Glomerular visceral epithelial cell (primary cell): ENCODE results near the gene HMGCS2.

Experiments used
- DNase-seq: peaks from one replicate; pipeline ENCODE4 v3.0.0-alpha.2; 2016; ENCODE audit errors: extremely low spot score

The HMGCS2 gene

GRCh38 chr1:119762953-119763352 lies 5.8 kb downstream of the HMGCS2 start:
- DNase-seq: no peak

- DNase-seq: no peak
Measured at GRCh38 chr1:119762409-119762808, 6.3 kb downstream of the HMGCS2 start.

DNA sequence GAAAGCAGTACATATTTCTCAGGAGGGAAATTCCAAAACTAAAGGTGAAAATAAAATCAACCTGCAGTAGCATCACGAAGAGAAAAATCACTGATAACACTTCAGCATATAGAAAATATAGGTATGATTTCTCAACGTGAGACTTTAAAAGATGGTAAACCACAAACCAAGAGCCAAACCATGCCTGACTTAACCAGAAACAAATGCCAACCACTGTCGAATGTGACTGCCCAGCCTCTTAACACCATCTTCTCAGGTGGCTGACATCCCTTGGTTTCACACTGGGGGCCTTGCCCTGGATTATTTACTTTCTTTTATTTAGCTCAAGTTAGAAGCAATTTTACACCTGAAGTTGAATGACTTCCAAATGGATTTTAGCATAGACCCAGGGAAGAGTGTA lies 10.1 kb downstream of the HMGCS2 start:
- DNase-seq: no peak

DNA sequence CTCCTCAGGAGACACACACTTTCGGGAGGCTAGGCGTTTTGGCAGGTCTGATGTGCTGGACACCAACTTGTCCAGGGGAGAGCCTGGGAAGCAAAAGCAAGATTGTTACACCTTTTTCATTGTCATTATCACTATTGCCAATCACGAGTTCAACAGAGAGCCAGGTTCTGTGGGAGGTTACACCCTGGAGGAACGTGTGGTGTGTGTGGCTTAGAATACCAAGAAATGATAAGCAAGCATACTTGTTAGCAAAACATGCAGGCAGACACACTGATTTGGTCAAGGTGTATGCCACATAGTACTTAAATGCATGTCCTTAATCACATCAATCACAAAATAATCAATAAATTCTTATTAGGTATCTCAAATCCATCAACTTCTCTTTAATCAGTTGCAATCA lies 16.1 kb downstream of the HMGCS2 start:
- no peak for DNase-seq

- DNase-seq: no peak
Measured at GRCh38 chr1:119748040-119748439, 20.7 kb downstream of the HMGCS2 start.

DNA sequence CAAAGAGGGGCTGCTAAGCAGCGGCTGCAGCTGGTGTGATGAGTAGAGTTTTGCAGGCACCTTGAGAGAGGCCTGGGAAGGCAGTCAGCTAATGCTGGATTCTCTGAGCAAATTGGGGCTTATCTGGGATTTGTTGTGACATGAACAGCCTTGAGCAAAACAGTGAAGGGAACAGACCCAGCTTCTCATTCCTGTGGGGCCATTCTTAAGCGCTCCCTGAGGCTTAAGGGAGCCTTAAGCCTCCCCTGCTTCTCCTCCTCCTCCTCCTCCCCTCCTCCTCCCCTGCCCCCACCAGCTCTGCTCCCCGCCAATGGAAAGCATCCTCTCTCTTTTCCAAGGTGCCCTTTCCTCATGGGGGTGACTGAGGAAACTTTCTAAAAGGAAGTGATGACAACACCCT lies 21.3 kb downstream of the HMGCS2 start:
- no peak for DNase-seq

DNA sequence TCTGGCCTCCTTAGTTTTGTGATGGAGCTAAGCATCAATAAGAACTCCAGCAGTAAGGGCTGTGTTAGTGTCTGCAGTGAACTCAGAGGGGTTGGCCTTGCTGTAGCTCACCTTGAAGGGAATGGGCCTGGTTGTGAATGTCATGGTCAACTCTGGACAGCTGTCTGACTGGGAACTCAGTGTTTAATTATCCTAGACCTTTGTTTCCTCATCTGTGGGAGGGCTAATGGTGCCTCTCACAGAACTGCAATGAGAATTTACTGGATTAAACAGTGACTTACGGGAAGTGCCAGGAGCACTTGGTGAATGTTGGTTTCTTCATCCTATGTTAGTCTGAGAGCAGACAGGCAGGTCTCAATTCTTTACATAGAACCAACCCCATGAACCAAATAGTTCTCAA lies 23.7 kb downstream of the HMGCS2 start:
- DNase-seq: no peak

- DNase-seq: no peak
Measured at GRCh38 chr1:119744598-119744942, 24.1 kb downstream of the HMGCS2 start.

DNA sequence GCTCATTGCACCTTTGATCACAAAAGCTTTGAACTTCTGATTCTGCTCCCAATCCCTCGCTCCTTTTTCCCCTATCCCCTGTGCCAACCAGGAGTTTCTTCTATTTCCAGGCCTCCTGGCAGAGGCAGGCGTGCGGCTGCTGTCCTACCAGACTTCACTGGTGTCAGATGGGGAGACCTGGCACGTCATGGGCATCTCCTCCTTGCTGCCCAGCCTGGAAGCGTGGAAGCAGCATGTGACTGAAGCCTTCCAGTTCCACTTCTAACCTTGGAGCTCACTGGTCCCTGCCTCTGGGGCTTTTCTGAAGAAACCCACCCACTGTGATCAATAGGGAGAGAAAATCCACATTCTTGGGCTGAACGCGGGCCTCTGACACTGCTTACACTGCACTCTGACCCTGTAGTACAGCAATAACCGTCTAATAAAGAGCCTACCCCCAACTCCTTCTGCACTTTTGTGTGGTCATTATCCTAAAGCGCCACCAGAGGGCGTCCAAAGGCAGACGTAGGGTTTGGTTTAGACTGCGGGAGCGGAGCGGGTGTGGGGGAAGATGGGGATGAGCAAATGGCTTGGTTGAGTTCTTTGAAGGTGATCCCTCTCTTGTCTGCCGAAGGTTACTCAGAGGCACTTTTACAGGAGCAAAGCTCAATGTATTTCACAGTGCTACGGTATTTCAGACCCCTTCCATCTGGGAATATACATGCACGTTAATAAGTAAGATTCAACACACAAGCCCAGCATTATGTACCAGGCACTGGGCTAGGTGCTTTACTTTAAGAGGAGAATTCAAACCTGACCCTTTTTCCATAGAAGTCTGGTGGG lies 24.7 kb downstream of the HMGCS2 start:
- DNase-seq: peak; percentile 68

GRCh38 chr1:119743308-119743707 lies 25.4 kb downstream of the HMGCS2 start:
- no peak for DNase-seq

GRCh38 chr1:119742677-119743076 lies 26.0 kb downstream of the HMGCS2 start:
- no peak for DNase-seq

DNA sequence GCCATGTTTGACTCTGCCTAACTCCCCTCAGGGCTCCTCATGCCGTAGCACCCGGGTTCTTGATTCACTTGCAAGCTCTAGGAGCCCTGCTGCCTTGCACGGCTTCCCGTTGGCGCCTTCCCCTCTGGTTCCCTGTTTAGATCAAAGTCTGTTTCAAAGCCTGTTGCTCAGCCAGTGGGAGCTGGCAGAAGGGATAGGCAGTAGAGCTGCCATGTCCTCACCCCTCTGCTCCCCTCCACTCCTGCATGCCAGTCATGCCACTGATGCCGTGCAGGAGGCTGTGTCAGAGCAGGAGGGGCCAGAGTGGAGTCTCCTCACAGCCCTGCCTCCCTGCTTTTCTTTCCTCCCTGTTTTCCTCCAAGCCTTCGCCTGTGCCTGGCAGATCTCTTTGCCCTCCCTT lies 26.5 kb downstream of the HMGCS2 start:
- DNase-seq: no peak

GRCh38 chr1:119740896-119741780 lies 27.6 kb downstream of the HMGCS2 start:
- DNase-seq: no peak

DNA sequence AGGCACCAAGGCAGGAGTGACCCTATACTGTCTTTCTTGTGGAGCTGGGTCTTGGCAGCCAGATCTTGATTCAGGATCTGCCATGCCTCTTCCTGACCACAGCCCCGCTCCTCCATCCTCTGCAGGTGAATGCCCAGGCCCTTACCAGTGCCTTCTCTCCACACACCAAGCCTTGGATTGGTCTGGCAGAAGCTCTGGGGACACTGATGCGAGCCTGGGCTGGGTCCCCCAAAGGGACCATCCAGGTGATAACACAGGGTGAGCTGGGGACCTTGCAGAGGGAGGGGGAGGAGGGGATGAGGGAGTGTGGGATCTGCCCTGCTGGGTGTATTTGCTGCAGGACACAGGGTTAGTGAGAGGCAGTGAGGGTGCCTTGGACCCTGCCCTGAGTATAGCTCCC lies 28.4 kb downstream of the HMGCS2 start:
- no peak for DNase-seq

- DNase-seq: no peak
Measured at GRCh38 chr1:119739150-119739549, 29.6 kb downstream of the HMGCS2 start.

DNA sequence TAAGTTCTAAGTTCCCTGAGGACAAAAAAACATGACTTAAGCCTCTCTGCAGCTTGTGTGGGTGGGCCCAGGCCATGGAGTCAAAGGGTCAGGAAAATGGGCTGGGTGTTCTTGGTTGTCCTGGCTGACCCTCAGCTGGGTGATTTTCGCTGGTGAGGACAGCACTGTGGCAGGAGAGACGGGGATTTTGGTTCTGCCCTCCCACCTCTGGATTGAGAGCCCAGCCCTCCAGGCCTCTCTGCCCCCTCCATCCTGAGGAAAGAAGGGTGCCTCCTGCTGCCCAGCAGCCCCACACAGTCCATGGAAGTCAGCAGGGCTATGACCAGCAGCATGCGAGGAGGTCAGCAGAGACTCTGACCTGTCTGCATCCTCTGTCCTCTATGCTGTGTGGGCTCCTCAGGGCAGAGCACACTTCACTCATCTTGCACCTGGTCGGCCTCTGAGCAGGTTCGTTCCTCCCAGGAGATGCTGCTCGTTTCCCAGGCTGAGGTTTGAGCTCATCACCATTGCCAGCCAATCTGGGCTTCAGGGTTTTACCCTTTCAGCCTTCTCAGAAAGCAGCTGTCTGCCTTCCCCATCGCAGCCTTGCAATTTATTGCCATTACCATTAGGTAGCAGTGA lies 30.5 kb downstream of the HMGCS2 start:
- DNase-seq: no peak

GRCh38 chr1:119737040-119737682 lies 31.5 kb downstream of the HMGCS2 start:
- DNase-seq: no peak

DNA sequence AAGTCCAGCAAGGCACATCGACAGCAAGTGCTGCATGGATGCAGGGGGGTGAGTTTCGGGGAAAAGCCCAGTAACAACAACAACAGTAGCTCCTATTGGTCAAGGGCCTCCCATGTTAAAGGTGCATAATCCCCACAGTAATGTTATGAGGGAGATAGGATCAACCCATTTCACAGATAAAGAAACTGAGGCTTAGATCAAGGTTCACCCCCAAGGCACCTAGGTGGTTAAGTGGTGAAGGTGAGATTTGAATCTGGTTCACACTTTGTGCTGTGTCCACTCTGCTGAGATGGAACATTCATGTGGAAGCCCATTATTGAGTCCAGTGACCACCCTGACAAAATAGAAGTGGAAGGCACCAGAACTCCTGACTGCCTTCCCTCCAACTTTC lies 32.1 kb downstream of the HMGCS2 start:
- DNase-seq: no peak

DNA sequence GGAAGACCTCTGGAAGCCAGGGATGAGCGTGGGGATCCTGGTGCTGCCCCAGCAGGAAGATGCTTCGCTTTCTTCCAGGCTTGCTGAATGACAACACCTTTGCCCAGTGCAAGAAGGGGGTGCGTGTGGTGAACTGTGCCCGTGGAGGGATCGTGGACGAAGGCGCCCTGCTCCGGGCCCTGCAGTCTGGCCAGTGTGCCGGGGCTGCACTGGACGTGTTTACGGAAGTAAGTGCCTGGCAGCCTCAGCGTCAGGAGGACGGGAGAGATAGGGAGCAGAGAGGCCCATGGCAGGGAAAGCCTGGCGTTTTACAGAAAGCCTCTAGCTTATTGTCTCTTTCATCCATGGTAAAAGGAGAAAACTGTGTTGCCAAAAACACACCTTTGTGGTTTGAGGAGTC lies 33.5 kb downstream of the HMGCS2 start:
- DNase-seq: no peak

GRCh38 chr1:119733754-119734153 lies 35.0 kb downstream of the HMGCS2 start:
- DNase-seq: no peak

DNA sequence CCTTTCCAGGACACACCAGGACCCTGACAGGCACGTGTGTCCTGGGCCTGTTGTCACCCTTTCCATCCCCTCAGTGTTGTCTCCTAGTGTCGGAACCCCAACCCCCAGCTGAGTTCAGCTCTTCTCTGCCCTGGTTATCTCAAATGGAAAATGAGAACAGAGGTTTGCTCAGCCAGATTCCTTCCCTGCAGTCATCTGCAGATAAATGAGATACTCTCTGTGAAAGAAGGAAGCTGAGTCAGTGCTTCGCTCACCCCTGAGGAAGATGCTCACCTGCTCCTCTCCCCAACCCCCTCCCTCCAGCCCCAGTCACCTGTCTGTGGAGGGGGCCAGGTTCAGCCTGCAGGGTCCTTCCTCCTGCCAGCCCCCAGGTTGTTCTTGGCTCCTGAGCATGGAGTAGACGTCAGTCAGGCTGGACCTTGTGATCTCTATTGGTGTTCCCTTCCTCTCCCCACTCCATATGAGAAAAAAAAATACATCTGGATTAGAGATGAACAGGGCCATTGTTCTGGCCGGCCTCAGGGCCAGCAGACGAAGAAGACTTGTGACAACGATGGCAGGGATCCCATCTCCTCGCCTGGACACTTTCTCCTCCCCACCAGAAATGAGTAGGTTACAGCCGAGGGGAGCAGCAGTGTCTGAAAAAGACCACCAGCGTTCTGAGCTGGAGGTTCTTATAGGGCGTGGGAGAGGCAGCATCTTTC lies 36.1 kb downstream of the HMGCS2 start:
- no peak for DNase-seq
